ENCODE results near the gene DBF4B. TPM values are rescaled to one million over a fixed set of nuclear protein-coding genes. Genes with fewer than 3 reads are reported as not detected.

DBF4B gene
- polyA plus RNA-seq, 1 donor = 8.2 TPM

GRCh38 chr17:44760474-44761308 lies 52.2 kb downstream of the DBF4B start:
- DNase-seq (ENCODE audit: low read depth) = no peak

- DNase-seq (ENCODE audit: low read depth) = no peak
These were observed 53.7 kb downstream of the DBF4B start for GRCh38 chr17:44761932-44762810.

GRCh38 chr17:44763170-44763569 lies 54.7 kb downstream of the DBF4B start:
- no peak for DNase-seq (ENCODE audit: low read depth)

- DNase-seq (ENCODE audit: low read depth) = no peak
These were observed 57.5 kb downstream of the DBF4B start for GRCh38 chr17:44765965-44766364.

- DNase-seq (ENCODE audit: low read depth) = no peak
These were observed 58.1 kb downstream of the DBF4B start for GRCh38 chr17:44766409-44767038.

- no peak for DNase-seq (ENCODE audit: low read depth)
These were observed 59.0 kb downstream of the DBF4B start for GRCh38 chr17:44767493-44767892.

- no peak for DNase-seq (ENCODE audit: low read depth)
These were observed 60.2 kb downstream of the DBF4B start for GRCh38 chr17:44768505-44769142.

GRCh38 chr17:44769230-44769629 lies 60.8 kb downstream of the DBF4B start:
- DNase-seq (ENCODE audit: low read depth) = no peak

GRCh38 chr17:44769647-44770084 lies 61.2 kb downstream of the DBF4B start:
- DNase-seq (ENCODE audit: low read depth) = no peak

- no peak for DNase-seq (ENCODE audit: low read depth)
These were observed 61.9 kb downstream of the DBF4B start for GRCh38 chr17:44770166-44770925.

- no peak for DNase-seq (ENCODE audit: low read depth)
These were observed 64.0 kb downstream of the DBF4B start for GRCh38 chr17:44772308-44773045.

GRCh38 chr17:44773140-44773539 lies 64.7 kb downstream of the DBF4B start:
- DNase-seq (ENCODE audit: low read depth) = no peak

GRCh38 chr17:44774271-44775135 lies 66.0 kb downstream of the DBF4B start:
- DNase-seq (ENCODE audit: low read depth) = no peak

GRCh38 chr17:44775136-44775837 lies 66.8 kb downstream of the DBF4B start:
- no peak for DNase-seq (ENCODE audit: low read depth)

- peak; percentile 77 for DNase-seq (ENCODE audit: low read depth)
These were observed 67.6 kb downstream of the DBF4B start for GRCh38 chr17:44775838-44776621.

GRCh38 chr17:44776628-44777393 lies 68.3 kb downstream of the DBF4B start:
- DNase-seq (ENCODE audit: low read depth) = no peak

Measured in forelimb muscle (tissue), 1 donor.